ENCODE measurements around the gene MNT.

MNT gene

DNA sequence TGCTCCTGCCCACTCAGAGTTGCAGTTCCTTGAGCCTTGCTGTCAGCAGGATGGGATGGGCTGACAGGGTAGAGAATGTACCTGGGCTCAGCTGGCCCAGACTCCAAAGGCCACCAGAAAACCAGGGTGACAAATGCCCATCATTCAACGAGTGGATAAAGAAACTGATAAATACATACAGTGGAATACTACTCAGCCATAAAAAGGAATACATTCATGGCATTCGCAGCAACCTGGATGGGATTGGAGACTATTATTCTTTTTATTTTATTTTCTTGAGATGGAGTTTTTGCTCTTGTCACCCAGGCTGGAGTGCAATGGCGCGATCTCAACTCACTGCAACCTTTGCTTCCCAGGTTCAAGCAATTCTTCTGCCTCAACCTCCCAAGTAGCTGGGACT lies 43.6 kb downstream of the MNT start:
- Mint-ChIP-seq H3K27ac (no peak overlapping the region), H3K27me3 (ENCODE audit: low read depth, poor library complexity) (no peaks in the 10 kb centered on the region), H3K4me3 (no peak overlapping the region)

DNA sequence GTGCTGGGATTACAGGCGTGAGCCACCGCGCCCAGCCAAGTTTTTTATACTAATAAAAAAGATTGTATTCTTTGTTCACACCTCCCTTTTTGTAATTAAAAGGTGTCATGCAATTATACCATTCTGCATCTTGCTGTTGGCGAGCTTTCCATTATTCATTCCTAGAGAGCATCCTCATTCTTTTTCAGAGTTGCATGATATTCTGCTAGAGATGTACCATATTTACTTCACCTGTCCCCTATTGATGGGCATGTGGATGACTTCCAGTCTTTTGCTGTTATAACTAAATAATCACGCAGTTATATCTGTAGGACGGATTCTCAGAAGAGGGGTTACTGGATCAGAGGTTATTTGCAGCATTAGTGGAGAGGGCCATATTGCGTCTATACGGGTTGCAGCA lies 46.5 kb downstream of the MNT start:
- Mint-ChIP-seq H3K4me3 (no peak overlapping the region), H3K27me3 (ENCODE audit: low read depth, poor library complexity) (no peaks in the 10 kb centered on the region), H3K9me3 (no peaks in the 10 kb centered on the region), H3K27ac (no peak overlapping the region), H3K36me3 (ENCODE audit: low read depth) (no peaks in the 10 kb centered on the region), H3K4me1 (peaks cover 17% of the 10 kb centered on the region)
- TF ChIP-seq, protein P1, sequence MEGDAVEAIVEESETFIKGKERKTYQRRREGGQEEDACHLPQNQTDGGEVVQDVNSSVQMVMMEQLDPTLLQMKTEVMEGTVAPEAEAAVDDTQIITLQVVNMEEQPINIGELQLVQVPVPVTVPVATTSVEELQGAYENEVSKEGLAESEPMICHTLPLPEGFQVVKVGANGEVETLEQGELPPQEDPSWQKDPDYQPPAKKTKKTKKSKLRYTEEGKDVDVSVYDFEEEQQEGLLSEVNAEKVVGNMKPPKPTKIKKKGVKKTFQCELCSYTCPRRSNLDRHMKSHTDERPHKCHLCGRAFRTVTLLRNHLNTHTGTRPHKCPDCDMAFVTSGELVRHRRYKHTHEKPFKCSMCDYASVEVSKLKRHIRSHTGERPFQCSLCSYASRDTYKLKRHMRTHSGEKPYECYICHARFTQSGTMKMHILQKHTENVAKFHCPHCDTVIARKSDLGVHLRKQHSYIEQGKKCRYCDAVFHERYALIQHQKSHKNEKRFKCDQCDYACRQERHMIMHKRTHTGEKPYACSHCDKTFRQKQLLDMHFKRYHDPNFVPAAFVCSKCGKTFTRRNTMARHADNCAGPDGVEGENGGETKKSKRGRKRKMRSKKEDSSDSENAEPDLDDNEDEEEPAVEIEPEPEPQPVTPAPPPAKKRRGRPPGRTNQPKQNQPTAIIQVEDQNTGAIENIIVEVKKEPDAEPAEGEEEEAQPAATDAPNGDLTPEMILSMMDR (IDR thresholded peaks at IDR 0.05) = no peak
- DNase-seq = no peak

More for the DNA sequence above, 43.6 kb downstream of the MNT start:
- peaks cover 6% of the 10 kb centered on the region for H3K36me3 Mint-ChIP-seq (ENCODE audit: low read depth)
- TF ChIP-seq, protein P1 (IDR thresholded peaks at IDR 0.05) = no peak
- DNase-seq = no peak
- H3K4me1 Mint-ChIP-seq = peaks cover 16% of the 10 kb centered on the region
- no peaks in the 10 kb centered on the region for H3K9me3 Mint-ChIP-seq

DNA sequence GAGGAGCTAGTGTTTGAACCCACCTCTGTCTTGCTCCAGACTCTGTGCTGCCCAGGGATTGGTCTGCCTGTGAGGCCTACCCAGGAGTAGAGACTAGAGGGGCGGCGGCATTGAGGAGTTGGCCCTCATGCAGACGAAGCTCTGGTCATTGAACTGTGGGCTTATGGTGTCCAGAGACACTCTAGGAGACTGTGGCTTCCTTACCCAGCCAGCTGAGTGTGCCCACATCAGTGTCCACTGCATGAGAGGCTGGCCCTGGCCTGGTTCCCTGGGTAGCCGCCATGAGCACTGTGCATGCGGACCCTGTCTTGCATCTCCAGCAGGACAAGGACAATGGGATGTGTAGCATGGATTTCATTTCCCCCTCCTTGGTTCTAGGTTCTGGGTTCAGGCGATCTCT lies 49.6 kb downstream of the MNT start:
- no peak overlapping the region for H3K27ac Mint-ChIP-seq

DNA sequence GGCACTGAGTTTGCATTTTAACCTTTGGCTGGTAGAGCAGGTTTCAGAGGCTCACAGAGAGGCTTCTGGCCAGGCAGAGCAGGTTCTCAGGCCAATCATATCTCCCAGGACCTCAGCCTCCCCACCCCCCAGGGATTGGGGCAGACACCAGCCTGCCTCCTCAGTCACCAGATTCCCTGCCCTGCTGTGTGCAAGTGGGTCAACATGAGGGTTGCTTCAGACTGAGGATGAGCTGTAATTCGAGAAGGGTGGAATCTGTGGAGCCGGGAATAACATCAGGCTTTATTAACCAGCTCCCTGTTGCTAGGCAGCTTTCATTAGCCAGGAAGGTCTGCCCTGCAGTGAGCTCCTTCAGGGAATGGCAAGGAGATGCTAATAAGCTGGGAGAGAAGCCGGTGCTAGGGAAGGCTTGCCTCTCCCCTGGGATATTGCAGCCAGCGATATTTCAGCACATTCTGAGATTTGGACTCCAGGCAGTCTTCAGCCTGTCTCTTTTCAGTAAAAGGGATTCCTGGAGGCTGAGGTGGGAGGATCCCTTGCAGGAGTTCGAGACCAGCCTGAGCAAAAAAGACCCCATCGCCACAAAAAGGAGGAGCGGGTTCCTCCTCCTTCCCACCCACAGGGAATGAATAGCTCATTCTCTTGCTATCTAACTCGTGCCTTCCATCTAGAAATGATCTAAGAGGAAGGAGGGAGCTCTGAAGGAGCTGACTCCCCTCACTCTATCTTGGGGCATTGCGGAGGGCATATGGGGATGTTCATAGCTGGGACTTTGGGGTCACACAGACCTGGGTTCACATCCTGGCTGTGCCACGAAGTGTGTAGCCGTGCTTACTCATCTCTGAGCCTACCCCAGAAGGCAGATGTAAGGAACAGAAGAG lies 52.8 kb downstream of the MNT start:
- H3K4me3 Mint-ChIP-seq = peak overlapping the region; percentile 34
- TF ChIP-seq, protein P1 (IDR thresholded peaks at IDR 0.05) = no peak
- peaks cover 3% of the 10 kb centered on the region for H3K27me3 Mint-ChIP-seq (ENCODE audit: low read depth, poor library complexity)
- peak; percentile 47 for DNase-seq
- H3K27ac Mint-ChIP-seq = peak overlapping the region; percentile 93
- H3K4me1 Mint-ChIP-seq = peaks cover 39% of the 10 kb centered on the region
- peaks cover 12% of the 10 kb centered on the region for H3K36me3 Mint-ChIP-seq (ENCODE audit: low read depth)
- H3K9me3 Mint-ChIP-seq = no peaks in the 10 kb centered on the region

More for the DNA sequence above, 49.6 kb downstream of the MNT start:
- no peaks in the 10 kb centered on the region for H3K27me3 Mint-ChIP-seq (ENCODE audit: low read depth, poor library complexity)
- peaks cover 31% of the 10 kb centered on the region for H3K4me1 Mint-ChIP-seq
- DNase-seq = no peak
- TF ChIP-seq, protein P1 (IDR thresholded peaks at IDR 0.05) = no peak
- no peaks in the 10 kb centered on the region for H3K36me3 Mint-ChIP-seq (ENCODE audit: low read depth)
- H3K9me3 Mint-ChIP-seq = no peaks in the 10 kb centered on the region
- H3K4me3 Mint-ChIP-seq = no peak overlapping the region

DNA sequence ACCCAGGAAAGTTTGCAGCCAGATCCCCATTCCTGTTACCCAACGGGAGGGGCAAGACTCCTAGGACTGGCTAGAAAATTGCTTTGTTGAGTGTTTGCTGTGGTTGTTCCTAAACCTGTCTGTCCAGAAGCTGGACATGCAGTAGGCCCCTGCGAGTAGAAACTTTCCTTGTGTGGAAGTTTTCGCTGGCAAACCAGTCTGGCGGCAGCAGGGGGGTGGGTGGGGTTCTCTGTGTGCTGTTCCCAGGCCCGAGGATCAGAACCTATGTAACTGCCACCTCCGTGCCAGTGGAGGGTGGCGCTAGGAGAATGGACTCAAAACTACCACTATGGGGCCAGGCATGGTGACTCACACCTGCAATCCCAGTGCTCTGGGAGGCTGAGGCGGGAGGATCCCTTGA lies 54.4 kb downstream of the MNT start:
- Mint-ChIP-seq H3K36me3 (ENCODE audit: low read depth) (peaks cover 18% of the 10 kb centered on the region), H3K4me1 (peaks cover 29% of the 10 kb centered on the region), H3K9me3 (no peaks in the 10 kb centered on the region), H3K4me3 (no peak overlapping the region), H3K27me3 (ENCODE audit: low read depth, poor library complexity) (peaks cover 3% of the 10 kb centered on the region), H3K27ac (peak overlapping the region; percentile 64)
- no peak for DNase-seq
- TF ChIP-seq, protein P1 (IDR thresholded peaks at IDR 0.05) = no peak

DNA sequence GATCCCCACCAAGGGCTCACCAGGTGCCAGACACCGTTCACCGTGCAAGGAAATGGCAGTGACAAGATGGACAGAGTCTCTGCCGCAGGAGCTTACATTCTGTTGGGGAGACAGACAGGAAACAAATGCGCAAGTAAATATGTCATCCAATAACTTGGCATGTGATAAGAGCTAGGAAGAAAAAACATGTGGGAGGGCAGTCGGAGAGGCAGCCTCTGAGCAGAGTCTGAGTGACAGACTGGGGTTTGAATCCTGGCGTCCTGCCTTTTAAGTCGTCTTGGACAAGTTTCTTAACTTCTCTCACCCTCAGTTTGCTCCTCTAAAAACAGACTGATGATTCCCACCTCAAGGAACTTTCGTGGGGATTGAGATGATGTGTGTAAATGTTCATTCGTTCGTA lies 56.3 kb downstream of the MNT start:
- Mint-ChIP-seq H3K27me3 (ENCODE audit: low read depth, poor library complexity) (peaks cover 3% of the 10 kb centered on the region), H3K4me3 (no peak overlapping the region), H3K4me1 (peaks cover 28% of the 10 kb centered on the region), H3K27ac (no peak overlapping the region), H3K36me3 (ENCODE audit: low read depth) (peaks cover 19% of the 10 kb centered on the region), H3K9me3 (no peaks in the 10 kb centered on the region)
- TF ChIP-seq, protein P1 (IDR thresholded peaks at IDR 0.05) = no peak
- DNase-seq = no peak
